Activated B cell treated with CpG ODN at 0.5 μM for 24 hours (primary cell): Measurements from ENCODE around the gene UBA52. TPM values are rescaled to one million over a fixed set of nuclear protein-coding genes. Genes with fewer than 3 reads are reported as not detected.
A peak's percentile ranks its signal among the peaks of the same experiment; 100 is the strongest.
"Not testable (repeated sequence)": the region's sequence is repeated elsewhere in the genome, so short reads cannot be mapped to it uniquely, and the experiment has no call there.

Source experiments
- ATAC-seq: fragments of 200-7000 bp; cut with Tn5 transposase; one replicate; pipeline ENCODE4 v1.10.0; 2021; ENCODE audit warnings: low read depth, mild to moderate bottlenecking, moderate library complexity
- CTCF ChIA-PET: fragments of 350-600 bp; sonication (Branson Sonifier 250); formaldehyde crosslinking; loops from one replicate; lab custom pipeline; 2021; ENCODE audit warnings: antibody characterized with exemption; lab: Charles Lee
- POLR2A ChIA-PET: fragments of 350-600 bp; sonication (Branson Sonifier 250); formaldehyde crosslinking; loops from one replicate; lab custom pipeline; 2021; ENCODE audit warnings: antibody characterized with exemption; lab: Charles Lee
- DNase-seq: peaks from one replicate; pipeline ENCODE4 v3.0.0; 2022
- H3K27ac Mint-ChIP-seq: one replicate; pipeline ENCODE4 v1.8.0; 2020; ENCODE audit warnings: mixed read lengths
- H3K27me3 Mint-ChIP-seq: one replicate; pipeline ENCODE4 v1.8.0; 2021; ENCODE audit warnings: mixed read lengths
- H3K36me3 Mint-ChIP-seq: one replicate; pipeline ENCODE4 v1.8.0; 2021; ENCODE audit warnings: low read depth, mixed read lengths
- H3K4me1 Mint-ChIP-seq: one replicate; pipeline ENCODE4 v1.8.0; 2021; ENCODE audit warnings: mixed read lengths
- H3K4me3 Mint-ChIP-seq: one replicate; pipeline ENCODE4 v1.8.0; 2020; ENCODE audit warnings: mild to moderate bottlenecking, mixed read lengths
- H3K9me3 Mint-ChIP-seq: one replicate; pipeline ENCODE4 v1.8.0; 2020; ENCODE audit warnings: mixed read lengths
- intact Hi-C: fragments of 100-400 bp; cut with micrococcal nuclease; formaldehyde crosslinking; loops from one replicate; pipeline ENCODE4 v1.15.1; 2024
- total RNA-seq: library from RNA; stranded (reverse); gene quantifications from 2 replicates; pipeline ENCODE4 v1.2.3, GENCODE V29; 2022
- TF ChIP-seq, protein P1 (sequence below): fragments of 200-600 bp; IDR thresholded peaks from one replicate; pipeline ENCODE4 v1.8.0; 2022; ENCODE audit warnings: antibody characterized with exemption, mild to moderate bottlenecking

UBA52 gene
- total RNA-seq, 1 donor from 2014 or later: 1,962 TPM

DNA sequence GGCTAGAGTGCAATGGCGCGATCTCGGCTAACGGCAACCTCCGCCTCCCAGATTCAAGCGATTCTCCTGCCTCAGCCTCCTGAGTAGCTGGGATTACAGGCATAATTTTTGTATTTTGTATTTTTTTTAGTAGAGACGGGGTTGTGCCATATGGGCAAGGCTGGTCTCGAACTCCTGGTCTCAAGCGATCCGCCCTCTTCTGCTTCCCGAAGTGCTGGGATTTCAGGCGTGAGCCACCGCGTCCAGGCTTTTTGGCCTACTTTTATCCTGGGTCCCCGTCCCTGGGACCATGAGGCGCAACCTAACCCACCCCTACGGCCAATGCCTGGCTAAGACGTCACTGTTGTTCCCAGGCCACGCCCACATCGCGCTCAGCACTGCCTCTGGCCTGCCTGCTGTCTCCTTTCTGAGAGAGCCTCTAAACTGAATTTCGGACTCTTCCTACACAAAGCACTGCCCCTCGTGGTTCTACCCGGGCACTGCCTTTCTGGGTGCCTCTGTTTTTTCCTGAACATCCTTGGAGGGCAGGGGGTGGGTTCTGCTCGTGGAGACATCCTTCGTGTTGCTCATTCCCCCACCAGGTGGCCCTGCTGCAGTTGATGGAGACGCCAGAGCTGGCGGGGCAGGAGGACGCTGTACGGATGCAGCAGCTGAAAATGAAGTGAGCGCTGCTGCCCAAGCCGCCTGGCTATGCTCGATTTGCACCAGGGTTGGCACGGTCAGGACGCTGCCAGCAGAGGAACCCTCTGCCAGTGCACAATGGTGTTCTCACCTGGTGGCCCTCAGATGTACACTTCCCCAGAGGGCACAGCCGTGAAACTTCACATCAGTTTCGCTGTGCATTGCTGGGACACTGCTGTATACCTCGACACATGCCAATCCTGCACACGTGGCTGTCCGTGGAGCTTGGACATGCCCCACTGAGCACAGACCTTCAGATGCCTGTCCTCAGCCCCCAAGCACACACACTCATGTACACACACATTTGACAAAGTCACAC lies 18.9 kb downstream of the UBA52 start:
- intact Hi-C loops: loop anchor here (5.0 kb wide), 1 partner anchor 397 kb away; no protein-coding TSS in a partner anchor
- ChIA-PET POLR2A (interaction anchor here (0.5 to 3.2 kb wide), 5 partner anchors 14 to 329 kb away, joined by 3 to 55 read pairs (median 14); partner anchors contain the start of genes COPE, DDX49 and UBA52), CTCF (interaction anchor here (0.9 to 3.1 kb wide), 5 partner anchors 19 to 257 kb away, joined by 3 to 18 read pairs (median 12); partner anchors contain the start of genes ELL and UBA52)
- DNase-seq (no peak), ATAC-seq (no peak)
- H3K4me3 Mint-ChIP-seq: peak overlapping the region; percentile 87
- H3K27me3 Mint-ChIP-seq: no peaks in the 10 kb centered on the region
- TF ChIP-seq, protein P1, sequence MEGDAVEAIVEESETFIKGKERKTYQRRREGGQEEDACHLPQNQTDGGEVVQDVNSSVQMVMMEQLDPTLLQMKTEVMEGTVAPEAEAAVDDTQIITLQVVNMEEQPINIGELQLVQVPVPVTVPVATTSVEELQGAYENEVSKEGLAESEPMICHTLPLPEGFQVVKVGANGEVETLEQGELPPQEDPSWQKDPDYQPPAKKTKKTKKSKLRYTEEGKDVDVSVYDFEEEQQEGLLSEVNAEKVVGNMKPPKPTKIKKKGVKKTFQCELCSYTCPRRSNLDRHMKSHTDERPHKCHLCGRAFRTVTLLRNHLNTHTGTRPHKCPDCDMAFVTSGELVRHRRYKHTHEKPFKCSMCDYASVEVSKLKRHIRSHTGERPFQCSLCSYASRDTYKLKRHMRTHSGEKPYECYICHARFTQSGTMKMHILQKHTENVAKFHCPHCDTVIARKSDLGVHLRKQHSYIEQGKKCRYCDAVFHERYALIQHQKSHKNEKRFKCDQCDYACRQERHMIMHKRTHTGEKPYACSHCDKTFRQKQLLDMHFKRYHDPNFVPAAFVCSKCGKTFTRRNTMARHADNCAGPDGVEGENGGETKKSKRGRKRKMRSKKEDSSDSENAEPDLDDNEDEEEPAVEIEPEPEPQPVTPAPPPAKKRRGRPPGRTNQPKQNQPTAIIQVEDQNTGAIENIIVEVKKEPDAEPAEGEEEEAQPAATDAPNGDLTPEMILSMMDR: no peak
- no peaks in the 10 kb centered on the region for H3K9me3 Mint-ChIP-seq
- H3K36me3 Mint-ChIP-seq: peaks cover 10% of the 10 kb centered on the region
- peaks cover 43% of the 10 kb centered on the region for H3K4me1 Mint-ChIP-seq
- peak overlapping the region; percentile 77 for H3K27ac Mint-ChIP-seq

DNA sequence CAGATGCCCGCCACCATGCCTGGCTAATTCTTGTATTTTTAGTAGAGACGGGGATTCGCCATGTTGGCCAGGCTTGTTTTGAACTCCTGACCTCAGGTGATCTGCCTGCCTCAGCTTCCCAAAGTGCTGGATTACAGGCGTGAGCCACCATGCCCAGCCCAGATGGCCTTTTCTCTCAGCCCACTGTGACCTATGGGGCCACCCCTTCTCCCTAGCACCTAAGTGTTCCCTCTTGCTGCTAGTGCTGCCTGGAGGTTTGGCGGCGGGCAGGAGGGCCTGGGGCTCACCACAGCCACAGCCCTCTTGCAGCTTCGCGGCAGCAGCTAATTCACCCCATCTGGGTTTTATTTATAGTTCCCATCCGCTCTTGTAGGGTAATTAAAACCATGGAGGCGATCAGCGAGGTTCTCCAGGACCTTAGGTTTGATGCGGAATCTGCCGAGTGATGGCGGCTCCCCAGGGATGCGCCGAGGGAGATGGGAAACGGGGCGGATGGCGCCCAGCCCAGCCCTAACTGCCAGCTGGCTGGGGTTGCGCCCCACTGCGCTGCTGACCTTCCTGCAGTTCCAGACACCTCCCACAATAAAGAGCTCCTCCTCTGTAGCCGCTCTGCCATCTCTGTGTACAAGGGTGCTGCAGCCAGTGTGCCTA lies 20.2 kb downstream of the UBA52 start:
- H3K4me3 Mint-ChIP-seq: no peak overlapping the region
- TF ChIP-seq, protein P1: no peak
- no peak overlapping the region for H3K27ac Mint-ChIP-seq
- H3K9me3 Mint-ChIP-seq: no peaks in the 10 kb centered on the region
- ChIA-PET CTCF (interaction anchor here (1.6 to 3.1 kb wide), 2 partner anchors 72 to 256 kb away, joined by 4 to 38 read pairs; no protein-coding TSS in a partner anchor), POLR2A (interaction anchor here (2.6 kb wide), 1 partner anchor 71 kb away, joined by 6 read pairs; no protein-coding TSS in a partner anchor)
- DNase-seq (no peak), ATAC-seq (no peak)
- peaks cover 10% of the 10 kb centered on the region for H3K36me3 Mint-ChIP-seq
- no peaks in the 10 kb centered on the region for H3K27me3 Mint-ChIP-seq
- intact Hi-C loops: loop anchor here (5.0 kb wide), 1 partner anchor 395 kb away; no protein-coding TSS in a partner anchor
- peaks cover 38% of the 10 kb centered on the region for H3K4me1 Mint-ChIP-seq

DNA sequence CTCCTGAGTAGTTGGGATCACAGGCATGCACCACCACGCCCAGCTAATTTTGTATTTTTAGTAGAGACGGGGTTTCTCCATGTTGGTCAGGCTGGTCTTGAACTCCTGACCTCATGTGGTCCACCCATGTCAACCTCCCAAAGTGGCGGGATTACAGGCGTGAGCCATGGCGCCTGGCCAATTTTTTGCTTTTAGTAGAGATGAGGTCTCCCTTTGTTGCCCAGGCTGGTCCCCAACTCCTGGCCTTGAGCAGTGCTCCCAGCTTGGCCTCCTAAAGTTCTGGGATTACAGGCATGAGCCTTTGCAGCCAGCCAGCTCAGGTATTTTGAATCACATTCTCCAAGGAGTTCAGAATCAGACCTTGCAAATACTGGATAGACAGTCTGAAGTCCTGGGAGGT lies 21.1 kb downstream of the UBA52 start:
- Mint-ChIP-seq H3K36me3 (peaks cover 10% of the 10 kb centered on the region), H3K4me1 (peaks cover 36% of the 10 kb centered on the region)
- not testable (repeated sequence) for H3K4me3 Mint-ChIP-seq, H3K27ac Mint-ChIP-seq, H3K9me3 Mint-ChIP-seq, ATAC-seq, H3K27me3 Mint-ChIP-seq, DNase-seq
- intact Hi-C loops: loop anchor here (5.0 kb wide), 1 partner anchor 395 kb away; no protein-coding TSS in a partner anchor
- POLR2A ChIA-PET: interaction anchor here (1.0 to 2.6 kb wide), 3 partner anchors 35 to 327 kb away, joined by 3 to 6 read pairs (median 6); partner anchors contain the start of genes COPE, DDX49 and KXD1
- CTCF ChIA-PET: interaction anchor here (1.3 to 3.1 kb wide), 4 partner anchors 21 to 394 kb away, joined by 3 to 38 read pairs (median 5); partner anchors contain the start of gene UBA52

DNA sequence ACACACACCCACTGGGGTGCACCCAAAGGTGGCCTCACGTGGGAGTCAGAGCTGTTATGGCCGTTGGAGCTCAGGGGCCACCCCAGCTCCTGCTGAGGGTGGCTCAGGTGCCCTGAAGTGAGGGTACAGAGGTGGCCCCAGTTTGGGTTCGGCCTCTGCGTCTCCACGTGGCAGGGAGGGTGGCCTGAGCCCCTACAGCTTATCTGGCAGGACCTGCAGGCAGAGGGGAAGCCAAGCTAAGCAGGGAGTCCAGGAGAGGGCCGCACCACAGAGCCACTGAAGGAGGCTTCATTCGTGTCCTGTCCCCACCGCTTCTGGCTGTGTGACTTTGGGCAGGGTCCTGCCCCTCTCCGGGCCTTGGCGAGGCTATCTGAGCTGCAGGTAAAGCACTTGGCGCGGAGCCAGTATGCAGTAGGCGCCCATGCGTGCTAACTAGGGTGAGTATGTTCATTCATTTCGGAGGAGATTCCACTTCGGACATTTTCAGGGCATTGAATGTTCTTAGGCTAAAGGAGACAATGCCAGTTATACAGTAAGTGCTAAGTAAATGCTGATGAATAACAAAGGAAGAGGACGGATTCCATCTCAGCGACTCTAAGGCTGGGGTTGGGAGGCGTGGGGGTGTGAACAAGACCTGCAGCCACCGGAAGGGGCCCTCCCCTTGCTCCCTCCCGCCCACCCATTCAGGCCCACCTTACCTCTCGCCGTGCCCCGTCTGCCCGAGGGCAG lies 21.9 kb downstream of the UBA52 start:
- H3K27me3 Mint-ChIP-seq: peaks cover under 1% of the 10 kb centered on the region
- no peak for ATAC-seq
- no peaks in the 10 kb centered on the region for H3K9me3 Mint-ChIP-seq
- POLR2A ChIA-PET: interaction anchor here (0.9 to 2.6 kb wide), 7 partner anchors 22 to 326 kb away, joined by 3 to 13 read pairs (median 5); partner anchors contain the start of genes COPE, DDX49, KXD1 and UBA52
- TF ChIP-seq, protein P1: no peak
- DNase-seq: no peak
- CTCF ChIA-PET: interaction anchor here (0.6 to 3.1 kb wide), 13 partner anchors 7 to 394 kb away, joined by 3 to 38 read pairs (median 3); partner anchors contain the start of genes ELL and UBA52
- intact Hi-C loops: loop anchor here (1.0 to 5.0 kb wide), 4 partner anchors 82 to 394 kb away; no protein-coding TSS in a partner anchor
- peak overlapping the region; percentile 24 for H3K27ac Mint-ChIP-seq
- peaks cover 29% of the 10 kb centered on the region for H3K4me1 Mint-ChIP-seq
- peaks cover 10% of the 10 kb centered on the region for H3K36me3 Mint-ChIP-seq
- H3K4me3 Mint-ChIP-seq: peak overlapping the region; percentile 15
